Measurements from ENCODE around the gene FCHO2. TPM values are rescaled to one million over a fixed set of nuclear protein-coding genes. Genes with fewer than 3 reads are reported as not detected.
"Not testable (repeated sequence)": the region's sequence is repeated elsewhere in the genome, so short reads cannot be mapped to it uniquely, and the experiment has no call there.

The FCHO2 gene
- total RNA-seq, 1 donor from 2014 or later = 17.7 TPM

DNA sequence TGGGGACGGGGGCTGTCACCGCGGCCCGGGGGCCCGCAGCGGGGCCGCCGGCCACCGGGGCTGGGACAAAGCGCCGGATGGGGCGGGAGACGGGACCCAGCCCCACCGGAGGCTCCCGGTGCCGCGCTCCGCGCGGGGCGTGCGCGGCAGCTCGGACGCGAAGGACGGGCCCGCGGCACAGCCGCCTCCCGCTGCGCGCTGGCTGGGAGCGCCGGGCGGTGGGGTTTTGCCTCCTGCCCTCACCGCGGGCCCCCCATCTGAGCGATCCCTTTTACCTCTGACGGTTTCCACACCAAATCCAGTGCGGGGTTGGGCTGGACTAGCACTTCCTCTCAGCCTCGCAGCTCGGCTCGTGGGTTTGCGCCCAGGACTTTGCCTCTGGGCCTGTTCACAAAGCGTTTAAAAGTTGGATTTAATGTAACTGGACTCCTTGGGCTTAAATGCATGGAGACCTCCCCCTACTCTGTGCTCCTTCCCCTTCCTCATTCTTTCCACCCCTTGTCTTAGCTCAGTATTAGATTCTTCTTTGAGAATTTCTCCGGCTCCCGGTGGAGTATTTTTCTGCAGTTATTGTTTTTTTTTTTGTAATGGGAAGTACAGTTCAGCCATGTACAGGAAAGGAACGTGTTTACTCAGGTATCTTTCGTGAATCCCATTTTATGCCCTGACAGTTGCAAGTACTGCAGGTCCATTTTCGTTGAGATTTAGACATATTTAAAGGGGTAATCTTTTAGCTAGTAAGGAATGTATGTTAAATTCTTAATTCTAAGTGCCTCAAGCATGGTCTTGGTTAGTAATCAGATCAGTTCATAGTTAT is 691 bp downstream of the FCHO2 start:
- H3K4me3 Mint-ChIP-seq = peak overlapping the region; percentile 95
- no peak overlapping the region for H3K27ac ChIP-seq

DNA sequence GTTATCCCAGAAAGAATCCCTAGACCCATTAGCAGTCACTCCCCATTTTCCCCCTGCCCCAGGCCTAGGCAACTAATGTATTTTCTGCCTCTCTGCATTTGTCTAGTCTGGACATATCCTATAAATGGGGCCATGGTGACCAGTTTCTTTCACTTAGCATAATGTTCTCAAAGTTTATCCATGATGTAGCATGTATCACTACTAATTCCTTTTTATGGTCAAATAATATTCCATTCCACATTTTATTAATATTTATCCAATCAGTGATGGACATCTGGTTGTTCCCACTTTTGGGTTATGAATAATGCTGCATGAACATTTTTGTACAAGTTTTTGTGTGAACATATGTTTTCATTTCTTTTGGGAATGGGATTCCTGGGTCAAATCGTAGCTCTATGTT is 1.5 kb downstream of the FCHO2 start:
- Mint-ChIP-seq H3K4me1 (peaks cover 18% of the 10 kb centered on the region), H3K9me3 (no peaks in the 10 kb centered on the region), H3K4me3 (peak overlapping the region; percentile 92), H3K27ac (no peak overlapping the region), H3K27me3 (ENCODE audit: insufficient read depth, low read depth) (peaks cover 4% of the 10 kb centered on the region), H3K36me3 (peaks cover 1% of the 10 kb centered on the region)
- TF ChIP-seq EZH2 (IDR thresholded peaks at IDR 0.05) (no peak), EZH2phosphoT487 (IDR thresholded peaks at IDR 0.05) (no peak)
- TF ChIP-seq, protein P1, sequence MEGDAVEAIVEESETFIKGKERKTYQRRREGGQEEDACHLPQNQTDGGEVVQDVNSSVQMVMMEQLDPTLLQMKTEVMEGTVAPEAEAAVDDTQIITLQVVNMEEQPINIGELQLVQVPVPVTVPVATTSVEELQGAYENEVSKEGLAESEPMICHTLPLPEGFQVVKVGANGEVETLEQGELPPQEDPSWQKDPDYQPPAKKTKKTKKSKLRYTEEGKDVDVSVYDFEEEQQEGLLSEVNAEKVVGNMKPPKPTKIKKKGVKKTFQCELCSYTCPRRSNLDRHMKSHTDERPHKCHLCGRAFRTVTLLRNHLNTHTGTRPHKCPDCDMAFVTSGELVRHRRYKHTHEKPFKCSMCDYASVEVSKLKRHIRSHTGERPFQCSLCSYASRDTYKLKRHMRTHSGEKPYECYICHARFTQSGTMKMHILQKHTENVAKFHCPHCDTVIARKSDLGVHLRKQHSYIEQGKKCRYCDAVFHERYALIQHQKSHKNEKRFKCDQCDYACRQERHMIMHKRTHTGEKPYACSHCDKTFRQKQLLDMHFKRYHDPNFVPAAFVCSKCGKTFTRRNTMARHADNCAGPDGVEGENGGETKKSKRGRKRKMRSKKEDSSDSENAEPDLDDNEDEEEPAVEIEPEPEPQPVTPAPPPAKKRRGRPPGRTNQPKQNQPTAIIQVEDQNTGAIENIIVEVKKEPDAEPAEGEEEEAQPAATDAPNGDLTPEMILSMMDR (IDR thresholded peaks at IDR 0.05) = no peak
- Histone ChIP-seq H3K27ac (no peak overlapping the region), H3K27me3 (peaks cover 19% of the 10 kb centered on the region), H3F3A (ENCODE audit: low read depth) (peaks cover 16% of the 10 kb centered on the region), H3K4me1 (peaks cover 4% of the 10 kb centered on the region), H2AFZ (replicated peaks) (no peak overlapping the region), H3K4me2 (peak overlapping the region; percentile 88), H3K9ac (no peak overlapping the region), H3K9me3 (ENCODE audit: low read depth) (no peaks in the 10 kb centered on the region), H3K36me3 (no peaks in the 10 kb centered on the region), H3K4me3 (peak overlapping the region; percentile 63), H4K20me1 (ENCODE audit: low read depth) (no peaks in the 10 kb centered on the region), H3K79me2 (ENCODE audit: low read depth) (peaks cover 40% of the 10 kb centered on the region)
- no peak for DNase-seq (ENCODE audit: low spot score)

More for the DNA sequence above, 691 bp downstream of the FCHO2 start:
- Histone ChIP-seq H3K4me2 (peak overlapping the region; percentile 88), H3K36me3 (no peaks in the 10 kb centered on the region), H3K9ac (peak overlapping the region; percentile 16), H4K20me1 (ENCODE audit: low read depth) (no peaks in the 10 kb centered on the region), H3K27me3 (peaks cover 19% of the 10 kb centered on the region), H3K79me2 (ENCODE audit: low read depth) (peaks cover 40% of the 10 kb centered on the region), H3K9me3 (ENCODE audit: low read depth) (no peaks in the 10 kb centered on the region), H3F3A (ENCODE audit: low read depth) (peaks cover 16% of the 10 kb centered on the region), H2AFZ (replicated peaks) (peak overlapping the region; percentile 97), H3K4me3 (peak overlapping the region; percentile 63), H3K4me1 (peaks cover 4% of the 10 kb centered on the region)
- Mint-ChIP-seq H3K27ac (peak overlapping the region; percentile 59), H3K36me3 (no peaks in the 10 kb centered on the region), H3K4me1 (peaks cover 18% of the 10 kb centered on the region), H3K27me3 (ENCODE audit: insufficient read depth, low read depth) (peaks cover 7% of the 10 kb centered on the region), H3K9me3 (no peaks in the 10 kb centered on the region)
- TF ChIP-seq, protein P1 (IDR thresholded peaks at IDR 0.05) = no peak
- no peak for TF ChIP-seq EZH2 (IDR thresholded peaks at IDR 0.05)
- no peak for TF ChIP-seq EZH2phosphoT487 (IDR thresholded peaks at IDR 0.05)
- DNase-seq (ENCODE audit: low spot score) = peak; percentile 72

DNA sequence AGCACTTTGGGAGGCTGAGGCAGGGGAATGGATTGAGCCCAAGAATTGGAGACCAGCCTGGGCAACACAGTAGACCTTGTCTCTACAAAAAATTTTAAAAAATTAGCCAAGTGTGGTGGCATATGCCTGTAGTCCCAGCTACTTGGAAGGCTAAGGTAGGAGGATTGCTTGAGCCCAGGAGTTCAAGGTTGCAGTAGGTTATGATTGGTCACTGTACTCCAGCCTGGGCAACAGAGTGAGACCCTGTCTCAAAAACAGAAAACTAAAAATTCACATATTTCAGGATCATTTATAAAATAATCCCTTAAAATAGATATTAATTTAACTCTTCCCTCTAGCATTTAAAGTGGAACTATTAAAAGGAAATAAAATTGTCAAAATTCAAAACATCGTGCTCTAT is 3.4 kb downstream of the FCHO2 start:
- no peaks in the 10 kb centered on the region for H3K36me3 ChIP-seq
- peaks cover 46% of the 10 kb centered on the region for H3K79me2 ChIP-seq (ENCODE audit: low read depth)
- H3K27me3 ChIP-seq = peaks cover 13% of the 10 kb centered on the region
- Mint-ChIP-seq H3K27ac (no peak overlapping the region), H3K4me1 (peaks cover 18% of the 10 kb centered on the region), H3K27me3 (ENCODE audit: insufficient read depth, low read depth) (peaks cover 4% of the 10 kb centered on the region), H3K9me3 (no peaks in the 10 kb centered on the region), H3K4me3 (no peak overlapping the region), H3K36me3 (peaks cover 4% of the 10 kb centered on the region)
- no peak overlapping the region for H3K4me2 ChIP-seq
- no peaks in the 10 kb centered on the region for H3K9me3 ChIP-seq (ENCODE audit: low read depth)
- no peak for DNase-seq (ENCODE audit: low spot score)
- H3K4me3 ChIP-seq = no peak overlapping the region
- H2AFZ ChIP-seq (replicated peaks) = no peak overlapping the region
- peaks cover 16% of the 10 kb centered on the region for H3F3A ChIP-seq (ENCODE audit: low read depth)
- TF ChIP-seq EZH2phosphoT487 (IDR thresholded peaks at IDR 0.05) (no peak), EZH2 (IDR thresholded peaks at IDR 0.05) (no peak)
- TF ChIP-seq, protein P1 (IDR thresholded peaks at IDR 0.05) = no peak
- H3K9ac ChIP-seq = no peak overlapping the region
- no peak overlapping the region for H3K27ac ChIP-seq
- H3K4me1 ChIP-seq = peaks cover 4% of the 10 kb centered on the region
- H4K20me1 ChIP-seq (ENCODE audit: low read depth) = no peaks in the 10 kb centered on the region

DNA sequence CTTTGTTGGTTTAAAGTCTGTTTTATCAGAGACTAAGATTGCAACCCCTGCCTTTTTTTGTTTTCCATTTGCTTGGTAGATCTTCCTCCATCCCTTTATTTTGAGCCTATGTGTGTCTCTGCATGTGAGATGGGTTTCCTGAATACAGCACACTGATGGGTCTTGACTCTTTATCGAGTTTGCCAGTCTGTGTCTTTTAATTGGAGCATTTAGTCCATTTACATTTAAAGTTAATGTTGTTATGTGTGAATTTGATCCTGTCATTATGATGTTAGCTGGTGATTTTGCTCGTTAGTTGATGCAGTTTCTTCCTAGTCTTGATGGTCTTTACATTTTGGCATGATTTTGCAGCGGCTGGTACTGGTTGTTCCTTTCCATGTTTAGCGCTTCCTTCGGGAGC is 18.6 kb downstream of the FCHO2 start:
- not testable (repeated sequence) for H3K4me1 ChIP-seq; H3K36me3 ChIP-seq; H3K27ac ChIP-seq; DNase-seq (ENCODE audit: low spot score); H3K27ac Mint-ChIP-seq; H3K4me3 ChIP-seq; H3K4me2 ChIP-seq; H3K79me2 ChIP-seq (ENCODE audit: low read depth); H2AFZ ChIP-seq (replicated peaks); H3K4me3 Mint-ChIP-seq; H3K27me3 Mint-ChIP-seq (ENCODE audit: insufficient read depth, low read depth); H3K27me3 ChIP-seq; H3K9me3 ChIP-seq (ENCODE audit: low read depth); H3K9ac ChIP-seq; H3F3A ChIP-seq (ENCODE audit: low read depth); H3K4me1 Mint-ChIP-seq; H4K20me1 ChIP-seq (ENCODE audit: low read depth)
- peaks cover 21% of the 10 kb centered on the region for H3K9me3 Mint-ChIP-seq
- H3K36me3 Mint-ChIP-seq = peaks cover 25% of the 10 kb centered on the region

GRCh38 chr5:72976810-72977209 is 21.0 kb downstream of the FCHO2 start:
- H3K79me2 ChIP-seq (ENCODE audit: low read depth); H3K9ac ChIP-seq; H3K27ac Mint-ChIP-seq; H3K4me3 Mint-ChIP-seq; H4K20me1 ChIP-seq (ENCODE audit: low read depth); H3K27ac ChIP-seq; H3K4me2 ChIP-seq; H3K27me3 Mint-ChIP-seq (ENCODE audit: insufficient read depth, low read depth); H3K4me3 ChIP-seq; H3K9me3 ChIP-seq (ENCODE audit: low read depth); H3K4me1 ChIP-seq; H3F3A ChIP-seq (ENCODE audit: low read depth); H3K4me1 Mint-ChIP-seq; DNase-seq (ENCODE audit: low spot score); H2AFZ ChIP-seq (replicated peaks); H3K36me3 ChIP-seq; H3K27me3 ChIP-seq: not testable (repeated sequence)
- H3K36me3 Mint-ChIP-seq = peaks cover 20% of the 10 kb centered on the region
- peaks cover 21% of the 10 kb centered on the region for H3K9me3 Mint-ChIP-seq

Data from neural progenitor cell (in vitro differentiated cells).